Peyer's patch (tissue), 4 donors: ENCODE data around the gene IFI6.

Experiments used
- POLR2A ChIP-seq, 2 donors: fragments of 450-650 bp; IDR thresholded peaks; one replicate each; pipeline ENCODE4 v1.5.1; 2017; ENCODE audit warnings: antibody characterized with exemption in 2 of 2, mild to moderate bottlenecking in 2 of 2, moderate library complexity in 2 of 2
- TF ChIP-seq, protein P1 (sequence below), 6 experiments: fragments of 450-650 bp in 4 of 6; fragments of 200-600 bp in 2 of 6; sonication (generic) in 1 of 6; IDR thresholded peaks; one replicate each; pipeline ENCODE4 v1.5.1; 2017 to 2019; ENCODE audit warnings: antibody characterized with exemption in 6 of 6, mild to moderate bottlenecking in 3 of 6, moderate library complexity in 1 of 6

DNA sequence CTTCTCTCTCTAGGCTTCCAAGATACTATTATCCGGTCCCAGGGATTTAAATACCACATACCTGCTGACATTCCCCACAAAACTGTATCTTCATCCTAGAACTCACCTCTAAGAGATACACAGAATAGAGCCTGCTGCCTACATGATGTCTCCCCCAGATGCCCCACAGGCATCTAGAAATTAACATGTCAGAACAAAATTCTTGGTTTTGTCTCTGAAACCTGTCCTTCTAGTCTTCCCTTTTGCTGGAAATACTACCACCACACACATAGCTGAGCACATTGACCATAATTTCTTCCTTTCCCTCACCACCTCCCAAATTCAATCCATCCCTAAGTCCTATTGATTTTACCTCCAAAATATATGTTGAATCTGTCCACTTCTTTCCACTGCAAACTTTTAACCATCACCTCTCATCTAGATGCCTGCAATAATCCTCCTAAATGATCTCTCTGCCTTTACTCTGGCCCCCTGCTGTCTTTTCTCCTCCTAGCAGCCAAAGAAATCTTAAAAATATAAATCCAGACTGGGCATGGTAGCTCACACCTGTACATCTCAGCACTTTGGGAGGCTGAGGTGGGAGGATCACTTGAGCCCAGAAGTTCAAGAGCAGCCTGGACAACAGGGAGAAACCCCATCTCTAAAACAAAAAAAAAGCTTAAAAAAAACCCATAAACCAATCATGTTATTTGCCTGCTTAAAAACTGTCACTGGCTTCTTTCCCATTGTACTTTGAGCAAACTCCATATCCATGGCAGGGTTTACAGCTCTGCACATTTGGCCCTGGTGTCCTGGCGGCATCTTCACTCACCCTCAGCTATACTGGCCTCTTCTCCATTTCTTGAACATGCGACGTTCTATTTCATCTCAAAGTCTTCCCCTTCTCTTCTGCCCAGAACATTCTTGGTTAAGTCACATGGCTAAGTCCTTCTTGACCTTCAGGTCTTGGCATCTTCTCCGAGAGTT is 47.6 kb upstream of the IFI6 start:
- no peak for TF ChIP-seq POLR2A (IDR thresholded peaks at IDR 0.05)
- TF ChIP-seq, protein P1, sequence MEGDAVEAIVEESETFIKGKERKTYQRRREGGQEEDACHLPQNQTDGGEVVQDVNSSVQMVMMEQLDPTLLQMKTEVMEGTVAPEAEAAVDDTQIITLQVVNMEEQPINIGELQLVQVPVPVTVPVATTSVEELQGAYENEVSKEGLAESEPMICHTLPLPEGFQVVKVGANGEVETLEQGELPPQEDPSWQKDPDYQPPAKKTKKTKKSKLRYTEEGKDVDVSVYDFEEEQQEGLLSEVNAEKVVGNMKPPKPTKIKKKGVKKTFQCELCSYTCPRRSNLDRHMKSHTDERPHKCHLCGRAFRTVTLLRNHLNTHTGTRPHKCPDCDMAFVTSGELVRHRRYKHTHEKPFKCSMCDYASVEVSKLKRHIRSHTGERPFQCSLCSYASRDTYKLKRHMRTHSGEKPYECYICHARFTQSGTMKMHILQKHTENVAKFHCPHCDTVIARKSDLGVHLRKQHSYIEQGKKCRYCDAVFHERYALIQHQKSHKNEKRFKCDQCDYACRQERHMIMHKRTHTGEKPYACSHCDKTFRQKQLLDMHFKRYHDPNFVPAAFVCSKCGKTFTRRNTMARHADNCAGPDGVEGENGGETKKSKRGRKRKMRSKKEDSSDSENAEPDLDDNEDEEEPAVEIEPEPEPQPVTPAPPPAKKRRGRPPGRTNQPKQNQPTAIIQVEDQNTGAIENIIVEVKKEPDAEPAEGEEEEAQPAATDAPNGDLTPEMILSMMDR (IDR thresholded peaks at IDR 0.05), result peak in 2 of 6 experiments; percentile 12 to 26
